ENCODE results near the gene LRP1B. TPM values are rescaled to one million over a fixed set of nuclear protein-coding genes. Genes with fewer than 3 reads are reported as not detected.

The LRP1B gene
- polyA plus RNA-seq, 1 of the 3 experiments (the other 2 are of a cell fraction): 0.28 TPM

DNA sequence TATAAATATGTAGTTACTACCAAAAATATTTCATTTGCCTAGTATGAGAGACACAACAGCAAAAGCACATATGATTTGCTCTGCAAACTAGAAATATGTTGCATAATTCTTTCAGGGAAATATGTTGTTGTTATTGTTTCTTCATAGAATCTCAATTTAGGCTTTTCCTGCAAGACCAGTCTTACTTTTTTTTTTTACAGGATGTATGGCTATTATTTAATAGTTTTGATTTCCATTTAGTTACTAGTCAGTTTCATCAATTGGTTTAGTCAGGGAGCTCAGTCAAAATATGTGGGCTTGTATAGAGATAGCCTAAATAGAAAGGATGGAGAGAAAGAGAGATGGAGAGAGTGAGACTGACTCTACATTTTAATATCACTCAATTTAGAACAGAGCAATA, 6.1 kb downstream of the LRP1B start:
- peaks cover 0 to under 1% of the 10 kb centered on the region in 2 experiments; a peak in 2 of 4 replicates for H3K4me1 ChIP-seq (ENCODE audit: control insufficient read depth in 1 of 2, insufficient read depth in 2 of 2, low read depth in 1 of 2, low read length in 1 of 2)
- no peak for TF ChIP-seq GATA2 (CRISPR knock-in tag; IDR thresholded peaks at IDR 0.05)
- no peak for TF ChIP-seq RAD21 (IDR thresholded peaks at IDR 0.05; ENCODE audit: low read length)
- TF ChIP-seq FOSL2 (IDR thresholded peaks at IDR 0.05; ENCODE audit: borderline replicate concordance, low read depth): no peak
- no peak for TF ChIP-seq USF1 (IDR thresholded peaks at IDR 0.05; ENCODE audit: borderline replicate concordance, low read depth)
- TF ChIP-seq YY1 (IDR thresholded peaks at IDR 0.05; ENCODE audit: low read depth): no peak
- TF ChIP-seq NRF1 (IDR thresholded peaks at IDR 0.05; ENCODE audit: low read depth, low read length): no peak
- TF ChIP-seq MEF2A (IDR thresholded peaks at IDR 0.05; ENCODE audit: borderline replicate concordance, low read depth): no peak
- TF ChIP-seq ELF1 (IDR thresholded peaks at IDR 0.05): no peak
- no peak for TF ChIP-seq CHD2 (IDR thresholded peaks at IDR 0.05; ENCODE audit: low read length, partially characterized antibody)
- no peak for TF ChIP-seq TAF1 (IDR thresholded peaks at IDR 0.05; ENCODE audit: borderline replicate concordance, low read depth, low read length)
- TF ChIP-seq EZH2phosphoT487 (IDR thresholded peaks at IDR 0.05; ENCODE audit: borderline replicate concordance, low read depth): no peak
- TF ChIP-seq, protein P1, sequence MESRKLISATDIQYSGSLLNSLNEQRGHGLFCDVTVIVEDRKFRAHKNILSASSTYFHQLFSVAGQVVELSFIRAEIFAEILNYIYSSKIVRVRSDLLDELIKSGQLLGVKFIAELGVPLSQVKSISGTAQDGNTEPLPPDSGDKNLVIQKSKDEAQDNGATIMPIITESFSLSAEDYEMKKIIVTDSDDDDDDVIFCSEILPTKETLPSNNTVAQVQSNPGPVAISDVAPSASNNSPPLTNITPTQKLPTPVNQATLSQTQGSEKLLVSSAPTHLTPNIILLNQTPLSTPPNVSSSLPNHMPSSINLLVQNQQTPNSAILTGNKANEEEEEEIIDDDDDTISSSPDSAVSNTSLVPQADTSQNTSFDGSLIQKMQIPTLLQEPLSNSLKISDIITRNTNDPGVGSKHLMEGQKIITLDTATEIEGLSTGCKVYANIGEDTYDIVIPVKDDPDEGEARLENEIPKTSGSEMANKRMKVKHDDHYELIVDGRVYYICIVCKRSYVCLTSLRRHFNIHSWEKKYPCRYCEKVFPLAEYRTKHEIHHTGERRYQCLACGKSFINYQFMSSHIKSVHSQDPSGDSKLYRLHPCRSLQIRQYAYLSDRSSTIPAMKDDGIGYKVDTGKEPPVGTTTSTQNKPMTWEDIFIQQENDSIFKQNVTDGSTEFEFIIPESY (IDR thresholded peaks at IDR 0.05; ENCODE audit: borderline replicate concordance, low read depth): no peak
- TF ChIP-seq, protein P2, sequence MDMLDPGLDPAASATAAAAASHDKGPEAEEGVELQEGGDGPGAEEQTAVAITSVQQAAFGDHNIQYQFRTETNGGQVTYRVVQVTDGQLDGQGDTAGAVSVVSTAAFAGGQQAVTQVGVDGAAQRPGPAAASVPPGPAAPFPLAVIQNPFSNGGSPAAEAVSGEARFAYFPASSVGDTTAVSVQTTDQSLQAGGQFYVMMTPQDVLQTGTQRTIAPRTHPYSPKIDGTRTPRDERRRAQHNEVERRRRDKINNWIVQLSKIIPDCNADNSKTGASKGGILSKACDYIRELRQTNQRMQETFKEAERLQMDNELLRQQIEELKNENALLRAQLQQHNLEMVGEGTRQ (IDR thresholded peaks at IDR 0.05; ENCODE audit: borderline replicate concordance, low read depth, low read length): no peak
- TF ChIP-seq TCF12 (IDR thresholded peaks at IDR 0.05): no peak
- H3K27me3 ChIP-seq (ENCODE audit: insufficient read depth): no peaks in the 10 kb centered on the region; the same call in 1 of the 2 replicates
- H3K4me2 ChIP-seq: no peak overlapping the region
- ChIA-PET POLR2A (no interaction called here), CTCF (no interaction called here)
- no peak overlapping the region for H3K27ac ChIP-seq (ENCODE audit: low read depth in 2 of 2, low read length in 1 of 2)
- no peaks in the 10 kb centered on the region for H3K36me3 ChIP-seq (replicated peaks in 1 of 2; ENCODE audit: control insufficient read depth in 1 of 2, insufficient read depth in 2 of 2, low read length in 1 of 2)
- H3K9ac ChIP-seq: no peak overlapping the region
- no peak for DNase-seq
- H3F3A ChIP-seq (replicated peaks; ENCODE audit: insufficient read depth): no peaks in the 10 kb centered on the region
- H4K20me1 ChIP-seq (ENCODE audit: insufficient read depth): no peaks in the 10 kb centered on the region
- H3K4me3 ChIP-seq (ENCODE audit: low read depth in 2 of 2, low read length in 1 of 2): no peak overlapping the region
- no peaks in the 10 kb centered on the region for H3K9me2 ChIP-seq
- no peaks in the 10 kb centered on the region for H3K9me3 ChIP-seq
- no peak overlapping the region for H2AFZ ChIP-seq (ENCODE audit: low read depth)
- H3K79me2 ChIP-seq (ENCODE audit: insufficient read depth): no peaks in the 10 kb centered on the region

GRCh38 chr2:142119347-142119746, 11.5 kb downstream of the LRP1B start:
- Histone ChIP-seq H2AFZ (ENCODE audit: low read depth) (no peak overlapping the region), H3K9me2 (no peaks in the 10 kb centered on the region), H3K27me3 (ENCODE audit: insufficient read depth) (no peaks in the 10 kb centered on the region), H3K4me1 (ENCODE audit: control insufficient read depth in 1 of 2, insufficient read depth in 2 of 2, low read depth in 1 of 2, low read length in 1 of 2) (no peaks in the 10 kb centered on the region; a peak in 1 of 4 replicates), H3K4me3 (ENCODE audit: low read depth in 2 of 2, low read length in 1 of 2) (no peak overlapping the region), H3K9me3 (no peaks in the 10 kb centered on the region), H3K9ac (no peak overlapping the region), H3K79me2 (ENCODE audit: insufficient read depth) (no peaks in the 10 kb centered on the region), H3K36me3 (replicated peaks in 1 of 2; ENCODE audit: control insufficient read depth in 1 of 2, insufficient read depth in 2 of 2, low read length in 1 of 2) (no peaks in the 10 kb centered on the region), H3F3A (replicated peaks; ENCODE audit: insufficient read depth) (no peaks in the 10 kb centered on the region), H4K20me1 (ENCODE audit: insufficient read depth) (no peaks in the 10 kb centered on the region), H3K27ac (ENCODE audit: low read depth in 2 of 2, low read length in 1 of 2) (no peak overlapping the region), H3K4me2 (no peak overlapping the region)
- ChIA-PET CTCF (interaction anchor here (1.5 kb wide), 1 partner anchor 14 kb away, joined by 4 read pairs; no protein-coding TSS in a partner anchor), POLR2A (no interaction called here)
- TF ChIP-seq EP300 (IDR thresholded peaks at IDR 0.05; ENCODE audit: borderline replicate concordance in 1 of 2, low read depth in 1 of 2, low read length in 1 of 2): no peak
- no peak for TF ChIP-seq ELF1 (IDR thresholded peaks at IDR 0.05)
- TF ChIP-seq, protein P2 (IDR thresholded peaks at IDR 0.05; ENCODE audit: borderline replicate concordance, low read depth, low read length): no peak
- TF ChIP-seq MEF2A (IDR thresholded peaks at IDR 0.05; ENCODE audit: borderline replicate concordance, low read depth): no peak
- TF ChIP-seq, protein P3, sequence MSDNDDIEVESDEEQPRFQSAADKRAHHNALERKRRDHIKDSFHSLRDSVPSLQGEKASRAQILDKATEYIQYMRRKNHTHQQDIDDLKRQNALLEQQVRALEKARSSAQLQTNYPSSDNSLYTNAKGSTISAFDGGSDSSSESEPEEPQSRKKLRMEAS (IDR thresholded peaks at IDR 0.05; ENCODE audit: low read depth): no peak
- no peak for TF ChIP-seq FOXM1 (IDR thresholded peaks at IDR 0.05; ENCODE audit: low read depth)
- DNase-seq: no peak
